Smooth muscle cell (in vitro differentiated cells): ENCODE measurements around the gene CTBS. TPM values are rescaled to one million over a fixed set of nuclear protein-coding genes. Genes with fewer than 3 reads are reported as not detected.

ENCODE experiments used
- DNase-seq: peaks from one replicate; lab custom pipeline; 2025; ENCODE audit not compliant: unreplicated experiment; lab: John Stamatoyannopoulos, UW
- H2AFZ ChIP-seq: fragments of 200-600 bp; sonication (generic); 2 replicates; pipeline ENCODE4 v1.6.0; 2016; ENCODE audit warnings: antibody characterized with exemption, low read depth, mild to moderate bottlenecking
- H3F3A ChIP-seq: fragments of 200-600 bp; sonication (generic); 2 replicates; pipeline ENCODE4 v1.6.0; 2017; ENCODE audit warnings: antibody characterized with exemption, low read depth
- H3K27ac ChIP-seq: fragments of 200-600 bp; sonication (generic); 2 replicates; pipeline ENCODE4 v1.5.1; 2016; ENCODE audit warnings: low read depth, mild to moderate bottlenecking
- H3K27me3 ChIP-seq: fragments of 200-600 bp; sonication (generic); 2 replicates; pipeline ENCODE4 v1.6.1; 2016; ENCODE audit warnings: low read depth, mild to moderate bottlenecking
- H3K36me3 ChIP-seq: fragments of 200-600 bp; sonication (generic); 2 replicates; pipeline ENCODE4 v1.5.1; 2016; ENCODE audit warnings: low read depth
- H3K4me1 ChIP-seq: fragments of 200-600 bp; sonication (generic); 2 replicates; pipeline ENCODE4 v1.5.1; 2016; ENCODE audit warnings: low read depth
- H3K4me2 ChIP-seq: fragments of 200-600 bp; sonication (generic); 2 replicates; pipeline ENCODE4 v1.6.0; 2016; ENCODE audit warnings: mild to moderate bottlenecking
- H3K4me3 ChIP-seq: fragments of 200-600 bp; sonication (generic); 2 replicates; pipeline ENCODE4 v1.5.1; 2016; ENCODE audit warnings: mild to moderate bottlenecking
- H3K79me2 ChIP-seq: fragments of 200-600 bp; sonication (generic); 2 replicates; pipeline ENCODE4 v1.6.0; 2016; ENCODE audit warnings: low read depth, mild to moderate bottlenecking
- H3K9ac ChIP-seq: fragments of 200-600 bp; sonication (generic); 2 replicates; pipeline ENCODE4 v1.6.0; 2016; ENCODE audit warnings: low read depth
- H3K9me3 ChIP-seq: fragments of 200-600 bp; sonication (generic); replicated peaks from 2 replicates; pipeline ENCODE4 v1.5.1; 2016; ENCODE audit warnings: low read depth
- H4K20me1 ChIP-seq: fragments of 200-600 bp; sonication (generic); 2 replicates; pipeline ENCODE4 v1.6.0; 2016; ENCODE audit warnings: low read depth
- CTCF ChIP-seq: fragments of 200-600 bp; sonication (generic); IDR thresholded peaks from 2 replicates; pipeline ENCODE4 v1.5.1; 2017; ENCODE audit warnings: borderline replicate concordance, mild to moderate bottlenecking, antibody characterized with exemption; ENCODE audit not compliant: insufficient read depth, poor library complexity, severe bottlenecking
- WGBS: methylation state at CpG from one replicate; pipeline ENCODE4 v1.1.7; 2016; ENCODE audit warnings: low lambda C conversion rate; 5-methylcytosine and 5-hydroxymethylcytosine counted together
- polyA plus RNA-seq: library from polyadenylated mRNA; unstranded; fragments of >200 nt; fragmentation: Nextera tagmentation; extraction: Ambion mirVana; gene quantifications from 2 replicates; pipeline ENCODE4 v1.2.1, GENCODE V29; 2016
- total RNA-seq: library from RNA; depleted of rRNA; stranded (reverse); fragments of >200 nt; gene quantifications from 2 replicates; pipeline ENCODE4 v1.2.3, GENCODE V29; 2014

CTBS gene
- total and polyA plus RNA-seq, 2 experiments from 2014 or later, result 34.6 to 37.7 TPM

DNA sequence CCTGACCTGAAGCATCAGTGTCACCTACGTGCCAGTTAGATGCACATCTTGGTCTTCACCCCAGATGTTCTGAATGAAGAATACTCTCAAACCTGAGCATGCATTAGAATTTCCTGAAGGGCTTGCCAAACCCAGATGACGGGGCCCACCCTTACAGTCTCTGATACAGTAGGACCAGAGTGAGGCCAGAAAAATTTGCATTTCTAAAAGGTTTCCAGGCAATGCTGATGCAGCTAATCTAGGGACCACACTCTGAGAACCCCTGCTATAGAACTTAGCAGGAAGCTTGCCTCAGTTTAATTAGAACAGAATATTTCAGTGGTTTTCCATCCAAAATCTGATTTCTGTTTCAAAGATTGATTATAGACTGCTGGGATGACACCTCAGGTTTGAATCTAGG is 9.9 kb upstream of the CTBS start:
- no peak for DNase-seq
- TF ChIP-seq CTCF, result no peak
- H3K9me3 ChIP-seq, result no peaks in the 10 kb centered on the region
- H3K4me1 ChIP-seq, result peaks cover 21% of the 10 kb centered on the region
- no peaks in the 10 kb centered on the region for H3K79me2 ChIP-seq
- peaks cover 2% of the 10 kb centered on the region for H3F3A ChIP-seq
- no peak overlapping the region for H3K9ac ChIP-seq
- H3K36me3 ChIP-seq, result no peaks in the 10 kb centered on the region
- no peaks in the 10 kb centered on the region for H4K20me1 ChIP-seq
- no peaks in the 10 kb centered on the region for H3K27me3 ChIP-seq
- H3K4me2 ChIP-seq, result peak overlapping the region; percentile 27
- H3K4me3 ChIP-seq, result no peak overlapping the region
- peak overlapping the region; percentile 78 for H2AFZ ChIP-seq
- WGBS, result 74% methylated on average over 2 of the region's 2 CpGs
- H3K27ac ChIP-seq, result peak overlapping the region; percentile 85

DNA sequence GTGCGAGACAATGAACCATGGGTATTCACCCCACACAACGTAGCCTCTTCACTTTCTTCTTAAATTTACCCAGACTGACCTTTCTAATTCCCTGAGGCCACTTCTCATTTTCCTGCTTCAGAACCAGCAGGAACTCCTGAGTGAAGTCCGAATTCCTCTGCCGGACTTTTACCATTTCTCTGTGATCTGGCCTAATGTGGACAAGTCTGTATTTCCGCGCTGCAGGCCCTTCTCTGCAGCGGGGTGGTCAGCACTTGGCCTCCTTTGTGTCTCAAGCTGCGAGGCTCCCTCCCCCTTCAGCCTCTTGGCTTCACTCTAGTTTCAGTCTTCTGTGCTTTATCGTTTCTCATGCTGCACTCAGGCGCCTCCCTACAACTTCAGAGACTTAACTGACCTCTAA is 9.4 kb upstream of the CTBS start:
- H3K4me1 ChIP-seq, result peaks cover 21% of the 10 kb centered on the region
- H3K4me3 ChIP-seq, result no peak overlapping the region
- no peak for DNase-seq
- no peaks in the 10 kb centered on the region for H3K79me2 ChIP-seq
- H3K4me2 ChIP-seq, result peak overlapping the region; percentile 27
- H4K20me1 ChIP-seq, result no peaks in the 10 kb centered on the region
- peaks cover 2% of the 10 kb centered on the region for H3F3A ChIP-seq
- no peak for TF ChIP-seq CTCF
- H2AFZ ChIP-seq, result peak overlapping the region; percentile 78
- no peaks in the 10 kb centered on the region for H3K36me3 ChIP-seq
- H3K27me3 ChIP-seq, result no peaks in the 10 kb centered on the region
- H3K9ac ChIP-seq, result no peak overlapping the region
- WGBS, result 55% methylated on average over 10 of the region's 10 CpGs
- H3K9me3 ChIP-seq, result no peaks in the 10 kb centered on the region
- peak overlapping the region; percentile 85 for H3K27ac ChIP-seq

DNA sequence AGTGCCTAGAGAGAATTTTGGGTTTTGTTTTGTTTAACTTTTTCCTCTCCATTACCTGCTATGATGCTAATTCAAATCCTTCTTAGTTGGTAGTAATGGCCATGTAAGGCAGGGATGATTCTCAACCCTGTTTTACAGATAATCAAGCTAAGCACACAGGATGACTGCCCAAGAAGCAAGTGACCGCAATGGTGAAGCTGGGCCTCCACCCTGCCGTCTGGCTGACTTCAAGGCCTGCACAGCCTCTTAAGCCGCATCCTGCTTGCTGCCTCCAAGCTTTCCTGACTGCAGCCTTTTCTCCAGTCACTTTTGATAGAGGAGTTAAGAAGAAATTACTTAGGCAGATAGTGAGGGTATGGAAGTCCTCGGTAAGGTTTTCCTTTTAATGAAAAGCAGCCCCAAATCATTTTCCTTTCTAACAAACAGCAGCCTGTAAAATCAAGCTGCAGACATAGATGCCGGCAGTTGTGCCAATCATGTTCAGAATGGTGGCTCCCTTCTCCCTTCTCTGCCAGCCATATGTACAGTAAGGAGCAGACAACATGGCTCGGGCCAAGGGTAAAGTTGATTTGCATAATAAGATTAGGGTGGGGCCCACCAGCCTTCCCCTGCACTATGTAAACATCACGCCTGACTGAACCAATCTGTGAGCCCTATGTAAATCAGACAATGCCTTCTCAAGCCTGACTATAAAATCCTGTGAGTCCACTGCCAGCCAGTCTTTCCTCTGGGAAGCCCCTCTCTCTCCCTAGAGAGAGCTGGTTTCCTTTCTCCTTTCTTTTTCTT is 8.8 kb upstream of the CTBS start:
- H4K20me1 ChIP-seq, result no peaks in the 10 kb centered on the region
- peaks cover 21% of the 10 kb centered on the region for H3K4me1 ChIP-seq
- H2AFZ ChIP-seq, result peak overlapping the region; percentile 26
- peak overlapping the region; percentile 85 for H3K27ac ChIP-seq
- H3K4me3 ChIP-seq, result no peak overlapping the region
- 38% methylated on average over 7 of the region's 7 CpGs for WGBS
- TF ChIP-seq CTCF, result no peak
- DNase-seq, result no peak
- H3K4me2 ChIP-seq, result peak overlapping the region; percentile 27
- H3K9me3 ChIP-seq, result no peaks in the 10 kb centered on the region
- no peaks in the 10 kb centered on the region for H3K27me3 ChIP-seq
- H3F3A ChIP-seq, result peaks cover 2% of the 10 kb centered on the region
- H3K36me3 ChIP-seq, result no peaks in the 10 kb centered on the region
- no peaks in the 10 kb centered on the region for H3K79me2 ChIP-seq
- no peak overlapping the region for H3K9ac ChIP-seq

GRCh38 chr1:84581648-84582047 is 7.4 kb upstream of the CTBS start:
- no peaks in the 10 kb centered on the region for H3K79me2 ChIP-seq
- H3K36me3 ChIP-seq, result no peaks in the 10 kb centered on the region
- no peaks in the 10 kb centered on the region for H3K27me3 ChIP-seq
- peaks cover 2% of the 10 kb centered on the region for H3F3A ChIP-seq
- H3K4me3 ChIP-seq, result no peak overlapping the region
- no peak overlapping the region for H2AFZ ChIP-seq
- H3K9me3 ChIP-seq, result no peaks in the 10 kb centered on the region
- H3K4me2 ChIP-seq, result no peak overlapping the region
- no peak overlapping the region for H3K9ac ChIP-seq
- H3K4me1 ChIP-seq, result peaks cover 21% of the 10 kb centered on the region
- no peak for DNase-seq
- TF ChIP-seq CTCF, result no peak
- no peak overlapping the region for H3K27ac ChIP-seq
- no peaks in the 10 kb centered on the region for H4K20me1 ChIP-seq
- 94% methylated on average over 3 of the region's 3 CpGs for WGBS
